Liver (tissue), 9 donors: Measurements from ENCODE around the gene ATXN1. TPM values are rescaled to one million over a fixed set of nuclear protein-coding genes. Genes with fewer than 3 reads are reported as not detected.

Source experiments
- DNase-seq: peaks from one replicate; pipeline ENCODE4 v3.0.0-alpha.2; 2017; ENCODE audit warnings: low spot score
- H3K27ac ChIP-seq, 2 donors: one replicate each; pipeline ENCODE4 v1.7.0; 2013; ENCODE audit warnings: inconsistent platforms in 2 of 2, low read length in 2 of 2, control low read depth in 1 of 2, low read depth in 1 of 2, mild to moderate bottlenecking in 1 of 2
- H3K27me3 ChIP-seq, 4 donors: one replicate each; pipeline versions ENCODE4 v1.6.1 to v1.7.0; 2013; ENCODE audit warnings: low read length in 3 of 4, inconsistent platforms in 1 of 4, mild to moderate bottlenecking in 1 of 4, moderate library complexity in 1 of 4; ENCODE audit not compliant: control insufficient read depth in 4 of 4, insufficient read depth in 4 of 4
- H3K36me3 ChIP-seq, 4 donors: one replicate each; pipeline versions ENCODE4 v1.6.1 to v1.7.0; 2013; ENCODE audit warnings: low read length in 3 of 4, mild to moderate bottlenecking in 3 of 4, low read depth in 1 of 4, moderate library complexity in 1 of 4; ENCODE audit not compliant: control insufficient read depth in 4 of 4, insufficient read depth in 3 of 4
- H3K4me1 ChIP-seq, 4 donors: one replicate each; pipeline versions ENCODE4 v1.6.1 to v1.7.0; 2013; ENCODE audit warnings: low read length in 3 of 4, mild to moderate bottlenecking in 3 of 4, moderate library complexity in 1 of 4; ENCODE audit not compliant: control insufficient read depth in 4 of 4, insufficient read depth in 4 of 4
- H3K4me3 ChIP-seq, 3 donors: one replicate each; pipeline versions ENCODE4 v1.6.1 to v1.7.0; 2013; ENCODE audit warnings: low read length in 3 of 3, control low read depth in 1 of 3, low read depth in 1 of 3, mild to moderate bottlenecking in 1 of 3
- H3K9ac ChIP-seq, 2 donors: one replicate each; pipeline ENCODE4 v1.7.0; 2013; ENCODE audit warnings: low read length in 2 of 2, mild to moderate bottlenecking in 2 of 2, moderate library complexity in 2 of 2, control low read depth in 1 of 2, low read depth in 1 of 2
- H3K9me3 ChIP-seq, 4 donors: one replicate each; pipeline versions ENCODE4 v1.6.1 to v1.7.0; 2013; ENCODE audit warnings: low read length in 3 of 4; ENCODE audit not compliant: control insufficient read depth in 4 of 4
- ATF3 ChIP-seq: IDR thresholded peaks from 2 replicates; pipeline ENCODE4 v1.6.1; 2016; ENCODE audit warnings: antibody characterized with exemption
- EGR1 ChIP-seq, 2 donors: IDR thresholded peaks; 2 replicates each; pipeline ENCODE4 v1.6.1; 2016 to 2018; ENCODE audit warnings: antibody characterized with exemption in 2 of 2, low read depth in 2 of 2
- FOXA2 ChIP-seq: IDR thresholded peaks from 2 replicates; pipeline ENCODE4 v1.6.1; 2016; ENCODE audit warnings: antibody characterized with exemption
- GABPA ChIP-seq, 2 donors: IDR thresholded peaks in 1 of 2; conservative IDR thresholded peaks in 1 of 2; 2 replicates each; pipeline ENCODE4 v1.6.1; 2016; ENCODE audit warnings: antibody characterized with exemption in 2 of 2, mild to moderate bottlenecking in 1 of 2, moderate library complexity in 1 of 2
- HNF4A ChIP-seq, 2 donors: conservative IDR thresholded peaks; 2 replicates each; pipeline ENCODE4 v1.6.1; 2016; ENCODE audit warnings: antibody characterized with exemption in 2 of 2, mild to moderate bottlenecking in 2 of 2
- HNF4G ChIP-seq: IDR thresholded peaks from 2 replicates; pipeline ENCODE4 v1.6.1; 2016; ENCODE audit warnings: antibody characterized with exemption
- JUND ChIP-seq, 2 donors: IDR thresholded peaks; 2 replicates each; pipeline ENCODE4 v1.6.1; 2016; ENCODE audit warnings: antibody characterized with exemption in 2 of 2
- NR2F2 ChIP-seq: IDR thresholded peaks from 2 replicates; pipeline ENCODE4 v1.6.1; 2016; ENCODE audit warnings: antibody characterized with exemption
- RAD21 ChIP-seq, 2 donors: IDR thresholded peaks; 2 replicates each; pipeline ENCODE4 v1.6.1; 2016; ENCODE audit warnings: antibody characterized with exemption in 2 of 2, mild to moderate bottlenecking in 2 of 2
- REST ChIP-seq: IDR thresholded peaks from 2 replicates; pipeline ENCODE4 v1.6.1; 2016; ENCODE audit warnings: antibody characterized with exemption, mild to moderate bottlenecking
- RXRA ChIP-seq, 2 donors: IDR thresholded peaks; 2 replicates each; pipeline ENCODE4 v1.6.1; 2017 to 2018; ENCODE audit warnings: antibody characterized with exemption in 2 of 2, mild to moderate bottlenecking in 1 of 2
- SP1 ChIP-seq: IDR thresholded peaks from 2 replicates; pipeline ENCODE4 v1.6.1; 2018; ENCODE audit warnings: antibody characterized with exemption, mild to moderate bottlenecking
- YY1 ChIP-seq: IDR thresholded peaks from 2 replicates; pipeline ENCODE4 v1.6.1; 2016; ENCODE audit warnings: antibody characterized with exemption, mild to moderate bottlenecking
- WGBS: extraction: QIAGEN DNeasy Blood & Tissue Kit; methylation state at CpG from one replicate; pipeline ENCODE4 v1.1.7; 2013; 5-methylcytosine and 5-hydroxymethylcytosine counted together
- polyA plus RNA-seq, 2 donors: library from polyadenylated mRNA; stranded (reverse) in 1 of 2; unstranded in 1 of 2; fragments of 200-250 nt in 1 of 2; fragments of >200 nt in 1 of 2; fragmentation: Nextera tagmentation in 1 of 2; extraction: Ambion mirVana in 1 of 2; gene quantifications; one replicate each; pipeline versions ENCODE4 v1.2.1 to v1.2.3, GENCODE V29; 2013 to 2015
- total RNA-seq, 2 donors: library from RNA; depleted of rRNA; stranded (reverse); fragments of >200 nt; gene quantifications; one replicate each; pipeline ENCODE4 v1.2.3, GENCODE V29; 2014
- TF ChIP-seq, protein P1 (sequence below): IDR thresholded peaks from 2 replicates; pipeline ENCODE4 v1.6.1; 2016; ENCODE audit warnings: antibody characterized with exemption
- TF ChIP-seq, protein P2 (sequence below): fragments of 150-350 bp; IDR thresholded peaks from 2 replicates; pipeline ENCODE4 v1.5.1; 2017; ENCODE audit warnings: improper control_type of control experiment, low read depth, low read length; ENCODE audit not compliant: missing input control
- donor health status: healthy.
- donor health status: healthy.
- donor health status: healthy.
- donor health status: healthy.
- donor health status: healthy.

Gene ATXN1
- total and polyA plus RNA-seq, 4 donors, result 4.3 to 29.7 (median 8.2) TPM

DNA sequence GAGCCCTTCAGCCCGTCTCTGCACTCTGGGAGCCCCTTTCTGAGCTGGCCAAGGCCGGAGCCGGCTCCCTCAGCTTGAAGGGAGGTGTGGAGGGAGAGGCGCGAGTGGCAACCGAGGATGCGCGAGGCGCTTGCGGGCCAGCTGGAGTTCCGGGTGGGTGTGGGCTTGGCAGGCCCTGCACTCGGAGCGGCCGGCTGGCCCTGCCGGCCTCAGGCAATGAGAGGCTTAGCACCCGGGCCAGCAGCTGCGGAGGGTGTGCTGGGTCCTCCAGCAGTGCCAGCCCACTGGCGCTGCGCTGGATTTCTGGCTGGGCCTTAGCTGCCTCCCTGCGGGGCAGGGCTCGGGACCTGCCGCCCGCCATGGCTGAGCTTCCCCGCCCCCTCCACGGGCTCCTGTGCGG, 473.1 kb downstream of the ATXN1 start:
- no peaks in the 10 kb centered on the region for H3K4me1 ChIP-seq
- no peak overlapping the region for H3K9ac ChIP-seq
- H3K9me3 ChIP-seq, result no peaks in the 10 kb centered on the region
- no peaks in the 10 kb centered on the region for H3K36me3 ChIP-seq
- H3K27ac ChIP-seq, result no peak overlapping the region
- no peak for DNase-seq
- 96% methylated on average over 26 of the region's 26 CpGs for WGBS
- no peak for TF ChIP-seq REST
- TF ChIP-seq RAD21 (IDR thresholded peaks at IDR 0.05), result no peak
- TF ChIP-seq NR2F2, result no peak
- no peak for TF ChIP-seq SP1
- TF ChIP-seq GABPA (IDR thresholded peaks at IDR 0.05 in 1 of 2, conservative IDR thresholded peaks at IDR 0.05 in 1 of 2), result no peak
- TF ChIP-seq, protein P1, sequence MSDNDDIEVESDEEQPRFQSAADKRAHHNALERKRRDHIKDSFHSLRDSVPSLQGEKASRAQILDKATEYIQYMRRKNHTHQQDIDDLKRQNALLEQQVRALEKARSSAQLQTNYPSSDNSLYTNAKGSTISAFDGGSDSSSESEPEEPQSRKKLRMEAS, result no peak
- no peak for TF ChIP-seq FOXA2
- no peak for TF ChIP-seq RXRA (IDR thresholded peaks at IDR 0.05)
- no peaks in the 10 kb centered on the region for H3K27me3 ChIP-seq
- no peak overlapping the region for H3K4me3 ChIP-seq

- WGBS, result 59% methylated on average over 15 of the region's 15 CpGs
- Histone ChIP-seq H3K4me3 (no peak overlapping the region), H3K9ac (no peak overlapping the region), H3K9me3 (no peaks in the 10 kb centered on the region), H3K27ac (no peak overlapping the region), H3K4me1 (no peaks in the 10 kb centered on the region), H3K27me3 (no peaks in the 10 kb centered on the region), H3K36me3 (no peaks in the 10 kb centered on the region)
- TF ChIP-seq, protein P2, sequence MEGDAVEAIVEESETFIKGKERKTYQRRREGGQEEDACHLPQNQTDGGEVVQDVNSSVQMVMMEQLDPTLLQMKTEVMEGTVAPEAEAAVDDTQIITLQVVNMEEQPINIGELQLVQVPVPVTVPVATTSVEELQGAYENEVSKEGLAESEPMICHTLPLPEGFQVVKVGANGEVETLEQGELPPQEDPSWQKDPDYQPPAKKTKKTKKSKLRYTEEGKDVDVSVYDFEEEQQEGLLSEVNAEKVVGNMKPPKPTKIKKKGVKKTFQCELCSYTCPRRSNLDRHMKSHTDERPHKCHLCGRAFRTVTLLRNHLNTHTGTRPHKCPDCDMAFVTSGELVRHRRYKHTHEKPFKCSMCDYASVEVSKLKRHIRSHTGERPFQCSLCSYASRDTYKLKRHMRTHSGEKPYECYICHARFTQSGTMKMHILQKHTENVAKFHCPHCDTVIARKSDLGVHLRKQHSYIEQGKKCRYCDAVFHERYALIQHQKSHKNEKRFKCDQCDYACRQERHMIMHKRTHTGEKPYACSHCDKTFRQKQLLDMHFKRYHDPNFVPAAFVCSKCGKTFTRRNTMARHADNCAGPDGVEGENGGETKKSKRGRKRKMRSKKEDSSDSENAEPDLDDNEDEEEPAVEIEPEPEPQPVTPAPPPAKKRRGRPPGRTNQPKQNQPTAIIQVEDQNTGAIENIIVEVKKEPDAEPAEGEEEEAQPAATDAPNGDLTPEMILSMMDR, result peak; percentile 45
- TF ChIP-seq FOXA2, result no peak
- TF ChIP-seq RAD21 (IDR thresholded peaks at IDR 0.05), result peak; percentile 36 to 77
- DNase-seq, result peak; percentile 63
Measured at GRCh38 chr6:16286151-16286522, 475.1 kb downstream of the ATXN1 start.

GRCh38 chr6:16285467-16286150, 475.7 kb downstream of the ATXN1 start:
- DNase-seq, result no peak
- WGBS, result 86% methylated on average over 11 of the region's 11 CpGs
- Histone ChIP-seq H3K9me3 (no peaks in the 10 kb centered on the region), H3K4me3 (no peak overlapping the region), H3K4me1 (no peaks in the 10 kb centered on the region), H3K27me3 (no peaks in the 10 kb centered on the region), H3K9ac (no peak overlapping the region), H3K27ac (no peak overlapping the region), H3K36me3 (no peaks in the 10 kb centered on the region)
- no peak for TF ChIP-seq REST
- TF ChIP-seq JUND (IDR thresholded peaks at IDR 0.05), result no peak
- TF ChIP-seq, protein P1, result no peak
- TF ChIP-seq EGR1 (IDR thresholded peaks at IDR 0.05; ENCODE audit: low read depth in 2 of 2), result no peak
- TF ChIP-seq ATF3, result no peak
- TF ChIP-seq YY1, result no peak
- no peak for TF ChIP-seq HNF4G
- TF ChIP-seq FOXA2, result no peak
- TF ChIP-seq SP1, result no peak
- no peak for TF ChIP-seq RXRA (IDR thresholded peaks at IDR 0.05)
- TF ChIP-seq HNF4A (conservative IDR thresholded peaks at IDR 0.05), result no peak
